IPS-20b (cell line): Measurements from ENCODE around the gene GRM7.

Experiments
- H3K27ac ChIP-seq: one replicate; pipeline ENCODE4 v1.5.1; 2013; ENCODE audit warnings: low read length
- H3K27me3 ChIP-seq: 2 replicates; pipeline ENCODE4 v1.6.1; 2013; ENCODE audit warnings: mild to moderate bottlenecking, low read length, inconsistent platforms; ENCODE audit not compliant: insufficient read depth
- H3K36me3 ChIP-seq: 2 replicates; pipeline ENCODE4 v1.6.1; 2013; ENCODE audit warnings: low read depth, mild to moderate bottlenecking, inconsistent platforms, low read length, moderate library complexity; ENCODE audit not compliant: insufficient read depth
- H3K4me1 ChIP-seq: 2 replicates; pipeline ENCODE4 v1.6.1; 2013; ENCODE audit warnings: mild to moderate bottlenecking, control low read depth, inconsistent platforms, low read length, moderate library complexity; ENCODE audit not compliant: insufficient read depth
- H3K4me3 ChIP-seq: 2 replicates; pipeline ENCODE4 v1.5.1; 2013; ENCODE audit warnings: mild to moderate bottlenecking, low read length, inconsistent platforms
- H3K9ac ChIP-seq: 2 replicates; pipeline ENCODE4 v1.6.1; 2013; ENCODE audit warnings: low read depth, mild to moderate bottlenecking, inconsistent platforms, low read length, moderate library complexity
- H3K9me3 ChIP-seq: 2 replicates; pipeline ENCODE4 v1.6.1; 2013; ENCODE audit warnings: mild to moderate bottlenecking, low read depth, low read length, inconsistent platforms; ENCODE audit not compliant: insufficient read depth

GRM7 gene

DNA sequence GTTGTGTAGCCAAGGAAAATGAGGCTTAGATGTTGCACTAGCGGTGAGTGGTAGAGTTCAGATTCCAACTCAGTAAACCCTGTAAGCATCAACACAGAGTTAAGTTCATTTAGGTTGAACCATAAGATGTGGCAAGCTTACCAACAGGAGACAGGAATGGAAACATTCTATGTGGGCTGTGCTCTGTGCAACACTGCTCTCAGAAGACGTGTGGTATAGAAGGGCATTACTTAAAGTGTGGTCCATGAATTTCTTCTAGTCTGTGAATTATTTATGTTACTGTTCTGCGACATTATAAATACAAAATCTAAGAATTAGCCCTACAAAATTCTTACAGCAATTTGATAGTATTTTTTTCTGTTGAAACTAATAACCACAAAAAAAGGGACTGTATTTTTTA lies 213.3 kb downstream of the GRM7 start:
- H3K9me3 ChIP-seq: no peaks in the 10 kb centered on the region
- H3K9ac ChIP-seq: no peak overlapping the region
- no peaks in the 10 kb centered on the region for H3K27me3 ChIP-seq
- no peaks in the 10 kb centered on the region for H3K4me1 ChIP-seq
- no peak overlapping the region for H3K27ac ChIP-seq
- H3K4me3 ChIP-seq: no peak overlapping the region
- no peaks in the 10 kb centered on the region for H3K36me3 ChIP-seq

DNA sequence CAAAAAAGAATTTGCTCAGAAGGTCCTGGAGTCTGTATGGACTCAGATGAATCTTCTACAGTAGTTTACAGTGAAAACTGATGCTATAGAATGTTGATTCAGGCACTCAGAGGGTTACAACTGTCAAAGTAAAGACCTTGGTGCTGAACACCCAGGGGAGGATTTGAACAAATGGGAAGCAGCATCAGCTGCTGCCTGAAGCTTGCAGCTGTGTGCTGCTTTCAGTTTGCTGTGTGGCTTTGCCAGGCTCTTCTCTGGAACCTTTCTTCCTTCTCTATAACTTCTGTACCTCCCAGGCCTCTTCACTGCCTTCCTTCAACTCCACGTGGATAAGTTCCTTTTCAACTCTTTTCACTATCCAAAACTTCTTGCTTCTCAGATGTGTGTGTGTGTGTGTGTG lies 214.2 kb downstream of the GRM7 start:
- Histone ChIP-seq H3K9ac (no peak overlapping the region), H3K4me1 (no peaks in the 10 kb centered on the region), H3K4me3 (no peak overlapping the region), H3K27me3 (no peaks in the 10 kb centered on the region), H3K36me3 (no peaks in the 10 kb centered on the region), H3K27ac (no peak overlapping the region), H3K9me3 (no peaks in the 10 kb centered on the region)

GRCh38 chr3:7075901-7076300 lies 215.0 kb downstream of the GRM7 start:
- H3K9me3 ChIP-seq: no peaks in the 10 kb centered on the region
- no peaks in the 10 kb centered on the region for H3K4me1 ChIP-seq
- H3K9ac ChIP-seq: no peak overlapping the region
- H3K27me3 ChIP-seq: no peaks in the 10 kb centered on the region
- no peak overlapping the region for H3K4me3 ChIP-seq
- H3K36me3 ChIP-seq: no peaks in the 10 kb centered on the region
- H3K27ac ChIP-seq: no peak overlapping the region

DNA sequence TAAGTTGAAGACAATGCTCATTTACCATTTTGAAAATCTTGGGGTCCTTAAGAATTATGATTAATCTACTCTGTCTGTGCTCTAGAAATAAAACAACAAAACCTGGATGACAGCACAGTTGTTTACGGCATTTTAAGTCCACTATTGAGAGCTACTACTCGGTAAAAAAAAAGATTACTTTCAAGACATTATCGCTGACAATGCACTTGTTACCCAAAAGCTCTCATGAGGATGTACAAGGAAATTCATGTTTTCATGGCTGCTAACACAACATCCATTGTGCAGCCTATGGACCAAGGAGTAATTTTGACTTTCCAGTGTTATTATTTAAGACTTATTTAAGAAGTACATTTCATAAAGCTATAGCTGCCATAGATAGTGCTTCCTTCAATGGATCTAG lies 221.3 kb downstream of the GRM7 start:
- Histone ChIP-seq H3K4me3 (no peak overlapping the region), H3K9me3 (no peaks in the 10 kb centered on the region), H3K27me3 (no peaks in the 10 kb centered on the region), H3K9ac (no peak overlapping the region), H3K4me1 (no peaks in the 10 kb centered on the region), H3K27ac (no peak overlapping the region), H3K36me3 (no peaks in the 10 kb centered on the region)

DNA sequence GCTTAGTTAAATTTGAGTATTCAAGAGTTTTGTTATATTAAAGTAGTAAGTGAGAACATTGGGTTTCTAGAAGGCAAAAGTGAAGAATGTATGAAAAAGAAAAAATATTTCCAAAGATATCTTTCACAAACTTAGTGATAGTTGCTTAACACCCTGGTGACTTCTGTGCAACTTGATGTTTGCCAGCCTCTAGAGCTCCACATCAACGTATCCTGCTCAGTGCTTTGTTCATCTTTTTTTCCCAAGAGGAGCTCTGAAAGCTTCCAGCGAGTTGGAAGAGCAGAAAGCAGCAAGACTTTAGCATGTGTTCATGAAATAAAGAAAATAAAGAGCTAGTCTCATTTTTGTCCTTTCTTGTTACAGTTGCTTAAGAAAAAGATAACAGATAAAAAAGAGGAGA lies 225.5 kb downstream of the GRM7 start:
- no peak overlapping the region for H3K27ac ChIP-seq
- H3K9ac ChIP-seq: no peak overlapping the region
- no peaks in the 10 kb centered on the region for H3K9me3 ChIP-seq
- H3K4me1 ChIP-seq: no peaks in the 10 kb centered on the region
- H3K4me3 ChIP-seq: no peak overlapping the region
- H3K27me3 ChIP-seq: no peaks in the 10 kb centered on the region
- H3K36me3 ChIP-seq: no peaks in the 10 kb centered on the region

DNA sequence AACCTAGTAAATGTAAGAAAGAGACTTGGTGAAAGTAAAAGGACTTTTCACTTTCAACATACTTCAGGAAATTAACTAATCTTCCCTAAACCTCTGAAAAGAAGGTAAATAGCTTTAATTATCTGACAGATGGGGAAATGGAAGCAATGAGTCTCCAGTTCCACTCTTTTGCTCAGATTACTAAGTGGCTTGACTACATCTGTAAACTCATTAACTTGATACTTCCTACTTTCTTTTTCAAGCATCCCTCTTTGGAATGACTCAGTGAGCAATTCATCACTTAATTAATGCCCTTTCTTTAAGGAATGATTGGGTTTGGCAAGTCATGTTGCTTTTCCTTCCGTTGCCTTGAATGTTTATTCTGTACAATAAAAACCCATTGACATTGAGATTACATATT lies 234.2 kb downstream of the GRM7 start:
- no peak overlapping the region for H3K4me3 ChIP-seq
- H3K36me3 ChIP-seq: no peaks in the 10 kb centered on the region
- H3K4me1 ChIP-seq: no peaks in the 10 kb centered on the region
- H3K27ac ChIP-seq: no peak overlapping the region
- H3K9me3 ChIP-seq: peaks cover 16% of the 10 kb centered on the region
- H3K27me3 ChIP-seq: no peaks in the 10 kb centered on the region
- no peak overlapping the region for H3K9ac ChIP-seq

- Histone ChIP-seq H3K4me1 (no peaks in the 10 kb centered on the region), H3K9ac (no peak overlapping the region), H3K27ac (no peak overlapping the region), H3K9me3 (peaks cover 16% of the 10 kb centered on the region), H3K27me3 (no peaks in the 10 kb centered on the region), H3K4me3 (no peak overlapping the region), H3K36me3 (no peaks in the 10 kb centered on the region)
These were observed 239.2 kb downstream of the GRM7 start for GRCh38 chr3:7100136-7100535.

DNA sequence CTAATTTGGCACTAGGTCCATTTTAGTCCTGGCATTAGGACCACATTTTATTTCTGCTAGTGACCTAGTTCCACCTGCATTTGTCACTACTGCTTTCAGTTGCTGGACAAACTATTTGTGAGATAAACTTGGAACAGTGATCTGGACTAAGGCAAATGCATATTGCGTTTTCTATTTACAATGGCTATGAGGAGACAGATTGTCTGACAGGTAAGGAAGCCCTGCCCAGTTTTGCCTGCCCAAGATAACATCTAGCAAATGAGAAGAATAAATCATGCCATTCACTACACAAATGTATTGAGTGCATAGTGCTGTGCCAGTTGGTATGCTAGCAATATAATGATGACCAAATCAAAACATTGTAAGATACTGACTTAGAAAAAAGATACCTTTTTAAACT lies 245.7 kb downstream of the GRM7 start:
- Histone ChIP-seq H3K4me1 (no peaks in the 10 kb centered on the region), H3K27me3 (no peaks in the 10 kb centered on the region), H3K36me3 (no peaks in the 10 kb centered on the region), H3K4me3 (no peak overlapping the region), H3K27ac (no peak overlapping the region), H3K9me3 (no peaks in the 10 kb centered on the region), H3K9ac (no peak overlapping the region)

DNA sequence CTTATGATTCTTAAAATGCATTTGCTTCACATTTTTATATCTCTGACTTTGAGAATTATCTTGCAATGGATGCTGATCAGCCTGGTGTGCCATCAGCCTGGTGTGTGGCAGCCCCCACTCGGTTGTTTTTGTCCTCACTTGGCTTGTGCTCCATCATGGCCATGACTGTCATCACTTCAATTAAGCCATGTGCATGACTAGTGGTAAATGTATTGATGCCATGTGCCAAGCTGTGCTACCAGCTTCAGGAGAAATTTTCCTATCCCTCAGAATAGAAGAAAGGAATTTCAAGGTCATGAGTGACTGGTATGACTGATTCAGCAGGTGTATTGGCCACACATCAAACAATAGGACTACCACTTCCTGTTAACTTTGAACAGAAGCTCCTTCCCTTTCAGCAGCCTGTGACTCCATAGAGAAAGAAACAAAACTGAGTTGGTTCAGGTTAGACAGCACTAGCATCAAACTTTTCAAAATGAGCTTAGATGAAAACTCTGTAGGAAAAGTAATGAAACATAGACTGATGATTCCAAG lies 251.7 kb downstream of the GRM7 start:
- no peaks in the 10 kb centered on the region for H3K36me3 ChIP-seq
- no peak overlapping the region for H3K27ac ChIP-seq

GRCh38 chr3:7144697-7145308 lies 283.9 kb downstream of the GRM7 start:
- Histone ChIP-seq H3K9me3 (no peaks in the 10 kb centered on the region), H3K27ac (no peak overlapping the region), H3K36me3 (no peaks in the 10 kb centered on the region), H3K4me1 (no peaks in the 10 kb centered on the region), H3K27me3 (no peaks in the 10 kb centered on the region), H3K4me3 (no peak overlapping the region), H3K9ac (no peak overlapping the region)

More for the DNA sequence above, 251.7 kb downstream of the GRM7 start:
- no peaks in the 10 kb centered on the region for H3K27me3 ChIP-seq
- no peaks in the 10 kb centered on the region for H3K9me3 ChIP-seq
- no peak overlapping the region for H3K4me3 ChIP-seq
- no peak overlapping the region for H3K9ac ChIP-seq
- H3K4me1 ChIP-seq: no peaks in the 10 kb centered on the region

- Histone ChIP-seq H3K27me3 (no peaks in the 10 kb centered on the region), H3K4me1 (no peaks in the 10 kb centered on the region), H3K9ac (no peak overlapping the region), H3K9me3 (no peaks in the 10 kb centered on the region), H3K27ac (no peak overlapping the region), H3K4me3 (no peak overlapping the region), H3K36me3 (no peaks in the 10 kb centered on the region)
These were observed 285.6 kb downstream of the GRM7 start for GRCh38 chr3:7146529-7146928.

- H3K27me3 ChIP-seq: no peaks in the 10 kb centered on the region
- no peak overlapping the region for H3K9ac ChIP-seq
- no peak overlapping the region for H3K4me3 ChIP-seq
- no peak overlapping the region for H3K27ac ChIP-seq
- H3K36me3 ChIP-seq: no peaks in the 10 kb centered on the region
- peaks cover 7% of the 10 kb centered on the region; the same call in 1 of the 2 replicates for H3K4me1 ChIP-seq
- no peaks in the 10 kb centered on the region for H3K9me3 ChIP-seq
These were observed 297.6 kb downstream of the GRM7 start for GRCh38 chr3:7158516-7158915.
